GM21447 (cell line): ENCODE measurements around the gene WDR72.

Source experiments
- ATAC-seq: cut with Tn5 transposase; IDR thresholded peaks from one replicate; pipeline ENCODE4 v1.9.1; 2021; ENCODE audit not compliant: unreplicated experiment

Gene WDR72

GRCh38 chr15:53536479-53537120 lies 222.9 kb downstream of the WDR72 start:
- ATAC-seq, result no peak

- no peak for ATAC-seq
Observed at GRCh38 chr15:53535886-53536285, 223.6 kb downstream of the WDR72 start.

- no peak for ATAC-seq
Observed at GRCh38 chr15:53534105-53534839, 225.2 kb downstream of the WDR72 start.

- ATAC-seq, result no peak
Observed at GRCh38 chr15:53530761-53531160, 228.7 kb downstream of the WDR72 start.

GRCh38 chr15:53527996-53528395 lies 231.5 kb downstream of the WDR72 start:
- no peak for ATAC-seq

GRCh38 chr15:53525894-53526293 lies 233.6 kb downstream of the WDR72 start:
- no peak for ATAC-seq

GRCh38 chr15:53522991-53523390 lies 236.5 kb downstream of the WDR72 start:
- no peak for ATAC-seq

- ATAC-seq, result no peak
Observed at GRCh38 chr15:53520996-53521395, 238.5 kb downstream of the WDR72 start.

- ATAC-seq, result no peak
Observed at GRCh38 chr15:53513431-53513830, 246.0 kb downstream of the WDR72 start.

- ATAC-seq, result no peak
Observed at GRCh38 chr15:53512029-53512428, 247.4 kb downstream of the WDR72 start.

GRCh38 chr15:53511175-53511574 lies 248.3 kb downstream of the WDR72 start:
- no peak for ATAC-seq

- no peak for ATAC-seq
Observed at GRCh38 chr15:53506370-53506769, 253.1 kb downstream of the WDR72 start.

- no peak for ATAC-seq
Observed at GRCh38 chr15:53498996-53499395, 260.5 kb downstream of the WDR72 start.

GRCh38 chr15:53490341-53490740 lies 269.1 kb downstream of the WDR72 start:
- no peak for ATAC-seq

- no peak for ATAC-seq
Observed at GRCh38 chr15:53482055-53482454, 277.4 kb downstream of the WDR72 start.

GRCh38 chr15:53477981-53478766 lies 281.3 kb downstream of the WDR72 start:
- no peak for ATAC-seq

- ATAC-seq, result no peak
Observed at GRCh38 chr15:53473886-53474285, 285.6 kb downstream of the WDR72 start.

GRCh38 chr15:53473435-53473834 lies 286.0 kb downstream of the WDR72 start:
- ATAC-seq, result no peak

- ATAC-seq, result no peak
Observed at GRCh38 chr15:53472883-53473282, 286.6 kb downstream of the WDR72 start.

GRCh38 chr15:53472210-53472609 lies 287.3 kb downstream of the WDR72 start:
- no peak for ATAC-seq

- no peak for ATAC-seq
Observed at GRCh38 chr15:53470743-53471142, 288.7 kb downstream of the WDR72 start.

GRCh38 chr15:53469422-53469821 lies 290.0 kb downstream of the WDR72 start:
- no peak for ATAC-seq
